Measurements from ENCODE around the gene CHURC1.

CHURC1 gene

GRCh38 chr14:64970776-64971477 is 56.7 kb downstream of the CHURC1 start:
- H3K4me1 Mint-ChIP-seq, result peaks cover 23% of the 10 kb centered on the region

GRCh38 chr14:64971491-64971942 is 57.3 kb downstream of the CHURC1 start:
- Mint-ChIP-seq H3K36me3 (ENCODE audit: low read depth) (peaks cover 5% of the 10 kb centered on the region), H3K4me3 (peak overlapping the region; percentile 81), H3K4me1 (peaks cover 22% of the 10 kb centered on the region), H3K27ac (no peak overlapping the region), H3K9me3 (no peaks in the 10 kb centered on the region), H3K27me3 (ENCODE audit: low read depth, poor library complexity) (peaks cover 34% of the 10 kb centered on the region)
- DNase-seq, result no peak
- TF ChIP-seq, protein P1, sequence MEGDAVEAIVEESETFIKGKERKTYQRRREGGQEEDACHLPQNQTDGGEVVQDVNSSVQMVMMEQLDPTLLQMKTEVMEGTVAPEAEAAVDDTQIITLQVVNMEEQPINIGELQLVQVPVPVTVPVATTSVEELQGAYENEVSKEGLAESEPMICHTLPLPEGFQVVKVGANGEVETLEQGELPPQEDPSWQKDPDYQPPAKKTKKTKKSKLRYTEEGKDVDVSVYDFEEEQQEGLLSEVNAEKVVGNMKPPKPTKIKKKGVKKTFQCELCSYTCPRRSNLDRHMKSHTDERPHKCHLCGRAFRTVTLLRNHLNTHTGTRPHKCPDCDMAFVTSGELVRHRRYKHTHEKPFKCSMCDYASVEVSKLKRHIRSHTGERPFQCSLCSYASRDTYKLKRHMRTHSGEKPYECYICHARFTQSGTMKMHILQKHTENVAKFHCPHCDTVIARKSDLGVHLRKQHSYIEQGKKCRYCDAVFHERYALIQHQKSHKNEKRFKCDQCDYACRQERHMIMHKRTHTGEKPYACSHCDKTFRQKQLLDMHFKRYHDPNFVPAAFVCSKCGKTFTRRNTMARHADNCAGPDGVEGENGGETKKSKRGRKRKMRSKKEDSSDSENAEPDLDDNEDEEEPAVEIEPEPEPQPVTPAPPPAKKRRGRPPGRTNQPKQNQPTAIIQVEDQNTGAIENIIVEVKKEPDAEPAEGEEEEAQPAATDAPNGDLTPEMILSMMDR (IDR thresholded peaks at IDR 0.05), result no peak

More at GRCh38 chr14:64970776-64971477, 56.7 kb downstream of the CHURC1 start:
- H3K27ac Mint-ChIP-seq, result no peak overlapping the region
- TF ChIP-seq, protein P1 (IDR thresholded peaks at IDR 0.05), result no peak
- DNase-seq, result no peak
- H3K36me3 Mint-ChIP-seq (ENCODE audit: low read depth), result peaks cover 5% of the 10 kb centered on the region
- H3K4me3 Mint-ChIP-seq, result peak overlapping the region; percentile 81
- peaks cover 34% of the 10 kb centered on the region for H3K27me3 Mint-ChIP-seq (ENCODE audit: low read depth, poor library complexity)
- H3K9me3 Mint-ChIP-seq, result no peaks in the 10 kb centered on the region

- H3K4me1 Mint-ChIP-seq, result peaks cover 18% of the 10 kb centered on the region
- H3K27ac Mint-ChIP-seq, result no peak within 1 kb of the TSS
These were observed 57.9 kb downstream of the CHURC1 start, which contains the start of gene RAB15 for GRCh38 chr14:64971943-64972791. RAB15 (minus strand) TSS chr14:64972336; CDS start chr14:64972076, 260 bp downstream.

GRCh38 chr14:64973026-64973442 is 58.8 kb downstream of the CHURC1 start:
- TF ChIP-seq, protein P1 (IDR thresholded peaks at IDR 0.05), result no peak
- Mint-ChIP-seq H3K4me1 (peaks cover 13% of the 10 kb centered on the region), H3K4me3 (peak overlapping the region; percentile 81), H3K36me3 (ENCODE audit: low read depth) (peaks cover 3% of the 10 kb centered on the region), H3K27me3 (ENCODE audit: low read depth, poor library complexity) (peaks cover 42% of the 10 kb centered on the region), H3K27ac (no peak overlapping the region), H3K9me3 (peaks cover 2% of the 10 kb centered on the region)
- DNase-seq, result no peak

More at GRCh38 chr14:64971943-64972791, 57.9 kb downstream of the CHURC1 start, which contains the start of gene RAB15:
- TF ChIP-seq, protein P1 (IDR thresholded peaks at IDR 0.05), result no peak
- Mint-ChIP-seq H3K9me3 (no peaks in the 10 kb centered on the region), H3K4me3 (peak within 1 kb of the TSS; percentile 81), H3K27me3 (ENCODE audit: low read depth, poor library complexity) (peaks cover 36% of the 10 kb centered on the region), H3K36me3 (ENCODE audit: low read depth) (peaks cover 5% of the 10 kb centered on the region)
- peak; percentile 78 for DNase-seq

DNA sequence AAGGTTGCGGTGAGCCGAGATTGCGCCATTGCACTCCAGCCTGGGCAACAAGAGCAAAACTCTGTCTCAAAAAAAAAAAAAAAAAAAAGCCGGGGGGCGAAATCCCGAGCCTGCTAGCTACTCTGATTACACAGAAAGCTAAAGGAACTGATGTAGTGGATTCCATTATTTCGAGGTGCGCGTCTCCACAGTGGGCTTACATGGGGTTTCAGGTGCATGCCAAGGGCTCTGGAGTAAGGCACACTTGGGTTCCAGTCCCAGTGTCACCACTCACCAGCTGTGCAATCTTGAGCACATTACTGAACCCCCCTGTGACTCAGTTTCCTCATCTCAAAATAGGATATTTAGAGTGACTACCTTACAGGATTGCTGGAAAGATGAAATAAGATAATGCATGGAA is 59.6 kb downstream of the CHURC1 start:
- Mint-ChIP-seq H3K36me3 (ENCODE audit: low read depth) (no peaks in the 10 kb centered on the region), H3K9me3 (peaks cover 6% of the 10 kb centered on the region), H3K27me3 (ENCODE audit: low read depth, poor library complexity) (peaks cover 46% of the 10 kb centered on the region), H3K4me3 (no peak overlapping the region), H3K4me1 (peaks cover 5% of the 10 kb centered on the region), H3K27ac (no peak overlapping the region)
- TF ChIP-seq, protein P1 (IDR thresholded peaks at IDR 0.05), result no peak
- DNase-seq, result no peak

Data from nephron progenitor cell (in vitro differentiated cells).